ENCODE results near the gene EIF2AK3. TPM values are rescaled to one million over a fixed set of nuclear protein-coding genes. Genes with fewer than 3 reads are reported as not detected.

Gene EIF2AK3
- total and polyA plus RNA-seq, 2 donors (not counting 1 experiment from before 2014, with no cell fraction given) = 40.2 to 57.9 TPM

DNA sequence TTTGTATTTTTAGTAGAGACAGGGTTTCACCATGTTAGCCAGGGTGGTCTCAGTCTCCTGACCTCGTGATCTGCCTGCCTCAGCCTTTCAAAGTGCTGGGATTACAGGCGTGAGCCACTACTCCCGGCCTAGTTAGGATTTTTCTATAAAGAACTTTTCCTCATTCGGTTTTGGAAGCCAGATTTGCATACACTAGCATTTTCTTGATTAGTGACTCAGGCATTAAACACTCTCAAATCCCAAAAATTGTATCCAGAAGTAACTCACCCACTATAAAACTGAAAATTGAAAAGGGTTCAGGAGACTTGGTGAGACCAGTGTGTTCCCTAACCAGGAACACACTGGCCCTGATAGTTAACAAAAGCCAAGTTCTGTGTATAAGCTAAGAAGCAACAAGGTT, 25.2 kb downstream of the EIF2AK3 start:
- Mint-ChIP-seq H3K4me3 (peak overlapping the region; percentile 46), H3K4me1 (peaks cover 79% of the 10 kb centered on the region), H3K9me3 (ENCODE audit: insufficient read depth) (no peaks in the 10 kb centered on the region), H3K27ac (peak overlapping the region; percentile 88), H3K27me3 (no peaks in the 10 kb centered on the region)
- ATAC-seq (ENCODE audit: low read depth) (no peak), DNase-seq (no peak)
- Histone ChIP-seq H2AFZ (ENCODE audit: insufficient read depth, low read depth, low read length, poor library complexity, severe bottlenecking) (no peak overlapping the region), H3K9me3 (ENCODE audit: control extremely low read depth in 1 of 3, control insufficient read depth in 2 of 3, insufficient read depth in 1 of 3, low read length in 2 of 3) (no peaks in the 10 kb centered on the region), H3K27ac (ENCODE audit: low read length in 2 of 2) (peak overlapping the region; percentile 54 to 94), H3K4me2 (replicated peaks; ENCODE audit: low read depth, low read length, poor library complexity, severe bottlenecking) (peak overlapping the region; percentile 25), H3K4me3 (ENCODE audit: control extremely low read depth in 1 of 5, extremely low read depth in 1 of 5, insufficient read depth in 1 of 5, low read depth in 2 of 5, low read length in 4 of 5) (no peak overlapping the region), H3K27me3 (replicated peaks in 1 of 4; ENCODE audit: control extremely low read depth in 1 of 4, control insufficient read depth in 3 of 4, insufficient read depth in 4 of 4, low read length in 3 of 4) (no peaks in the 10 kb centered on the region), H3K36me3 (replicated peaks in 1 of 2; ENCODE audit: control extremely low read depth in 1 of 2, control insufficient read depth in 1 of 2, extremely low read depth in 1 of 2, insufficient read depth in 2 of 2, low read length in 1 of 2) (peaks cover 0 to 1% of the 10 kb centered on the region in 2 experiments), H3K9ac (ENCODE audit: low read length) (no peak overlapping the region), H3K79me2 (ENCODE audit: control insufficient read depth, insufficient read depth, low read length) (peaks cover 87% of the 10 kb centered on the region), H4K20me1 (ENCODE audit: control insufficient read depth, insufficient read depth, low read length, poor library complexity, severe bottlenecking) (no peaks in the 10 kb centered on the region), H3K4me1 (ENCODE audit: control insufficient read depth in 2 of 2, insufficient read depth in 2 of 2, low read length in 2 of 2) (peaks cover 80 to 93% of the 10 kb centered on the region in 2 donors)
- intact Hi-C loops (cut with micrococcal nuclease) = loop anchor here (1.0 kb wide), 1 partner anchor 25 kb away; the partner anchor contains the start of gene EIF2AK3
- ChIA-PET POLR2A (no interaction called here), CTCF (no interaction called here)
- 100% methylated on average over 4 of the region's 4 CpGs for WGBS (ENCODE audit: insufficient coverage)
- TF ChIP-seq, protein P1, sequence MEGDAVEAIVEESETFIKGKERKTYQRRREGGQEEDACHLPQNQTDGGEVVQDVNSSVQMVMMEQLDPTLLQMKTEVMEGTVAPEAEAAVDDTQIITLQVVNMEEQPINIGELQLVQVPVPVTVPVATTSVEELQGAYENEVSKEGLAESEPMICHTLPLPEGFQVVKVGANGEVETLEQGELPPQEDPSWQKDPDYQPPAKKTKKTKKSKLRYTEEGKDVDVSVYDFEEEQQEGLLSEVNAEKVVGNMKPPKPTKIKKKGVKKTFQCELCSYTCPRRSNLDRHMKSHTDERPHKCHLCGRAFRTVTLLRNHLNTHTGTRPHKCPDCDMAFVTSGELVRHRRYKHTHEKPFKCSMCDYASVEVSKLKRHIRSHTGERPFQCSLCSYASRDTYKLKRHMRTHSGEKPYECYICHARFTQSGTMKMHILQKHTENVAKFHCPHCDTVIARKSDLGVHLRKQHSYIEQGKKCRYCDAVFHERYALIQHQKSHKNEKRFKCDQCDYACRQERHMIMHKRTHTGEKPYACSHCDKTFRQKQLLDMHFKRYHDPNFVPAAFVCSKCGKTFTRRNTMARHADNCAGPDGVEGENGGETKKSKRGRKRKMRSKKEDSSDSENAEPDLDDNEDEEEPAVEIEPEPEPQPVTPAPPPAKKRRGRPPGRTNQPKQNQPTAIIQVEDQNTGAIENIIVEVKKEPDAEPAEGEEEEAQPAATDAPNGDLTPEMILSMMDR (IDR thresholded peaks at IDR 0.05) = no peak
- no peak for TF ChIP-seq EZH2 (IDR thresholded peaks at IDR 0.05; ENCODE audit: borderline replicate concordance, insufficient read depth, low read depth, low read length, poor library complexity, severe bottlenecking)

DNA sequence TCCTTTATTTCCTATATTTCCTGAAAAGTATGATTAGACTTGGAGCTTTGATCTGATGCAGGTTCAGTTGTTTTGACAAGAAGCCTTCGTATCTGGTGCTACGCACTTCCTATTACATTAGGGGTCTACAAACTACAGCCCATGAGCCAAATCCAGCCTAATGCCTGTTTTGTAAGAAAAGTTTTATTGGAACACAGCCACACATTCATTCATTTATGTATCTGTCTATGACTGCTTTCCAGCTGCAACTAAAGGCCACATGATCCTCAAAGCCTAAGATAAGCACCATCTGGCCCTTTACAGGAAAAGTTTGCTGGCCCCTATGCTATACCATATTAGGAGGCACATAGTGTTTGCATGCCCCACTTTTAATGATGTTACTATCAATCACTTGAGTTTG, 26.0 kb downstream of the EIF2AK3 start:
- TF ChIP-seq, protein P1 (IDR thresholded peaks at IDR 0.05) = no peak
- TF ChIP-seq EZH2 (IDR thresholded peaks at IDR 0.05; ENCODE audit: borderline replicate concordance, insufficient read depth, low read depth, low read length, poor library complexity, severe bottlenecking) = no peak
- Histone ChIP-seq H3K9ac (ENCODE audit: low read length) (peak overlapping the region; percentile 44), H3K4me3 (ENCODE audit: control extremely low read depth in 1 of 5, extremely low read depth in 1 of 5, insufficient read depth in 1 of 5, low read depth in 2 of 5, low read length in 4 of 5) (no peak overlapping the region), H2AFZ (ENCODE audit: insufficient read depth, low read depth, low read length, poor library complexity, severe bottlenecking) (no peak overlapping the region), H4K20me1 (ENCODE audit: control insufficient read depth, insufficient read depth, low read length, poor library complexity, severe bottlenecking) (no peaks in the 10 kb centered on the region), H3K27ac (ENCODE audit: low read length in 2 of 2) (peak overlapping the region; percentile 94 to 96), H3K4me2 (replicated peaks; ENCODE audit: low read depth, low read length, poor library complexity, severe bottlenecking) (peak overlapping the region; percentile 55), H3K9me3 (ENCODE audit: control extremely low read depth in 1 of 3, control insufficient read depth in 2 of 3, insufficient read depth in 1 of 3, low read length in 2 of 3) (no peaks in the 10 kb centered on the region), H3K27me3 (replicated peaks in 1 of 4; ENCODE audit: control extremely low read depth in 1 of 4, control insufficient read depth in 3 of 4, insufficient read depth in 4 of 4, low read length in 3 of 4) (no peaks in the 10 kb centered on the region), H3K36me3 (replicated peaks in 1 of 2; ENCODE audit: control extremely low read depth in 1 of 2, control insufficient read depth in 1 of 2, extremely low read depth in 1 of 2, insufficient read depth in 2 of 2, low read length in 1 of 2) (peaks cover 0 to 1% of the 10 kb centered on the region in 2 experiments), H3K4me1 (ENCODE audit: control insufficient read depth in 2 of 2, insufficient read depth in 2 of 2, low read length in 2 of 2) (peaks cover 78 to 93% of the 10 kb centered on the region in 2 donors), H3K79me2 (ENCODE audit: control insufficient read depth, insufficient read depth, low read length) (peaks cover 94% of the 10 kb centered on the region)
- DNase-seq (no peak), ATAC-seq (ENCODE audit: low read depth) (no peak)
- Mint-ChIP-seq H3K4me1 (peaks cover 79% of the 10 kb centered on the region), H3K27ac (peak overlapping the region; percentile 90), H3K9me3 (ENCODE audit: insufficient read depth) (no peaks in the 10 kb centered on the region), H3K27me3 (no peaks in the 10 kb centered on the region), H3K4me3 (peak overlapping the region; percentile 71)
- POLR2A ChIA-PET = no interaction called here
- CTCF ChIA-PET = no interaction called here
- no CpG with 5 or more reads among the region's 2 CpGs for WGBS (ENCODE audit: insufficient coverage)
- intact Hi-C loops (cut with micrococcal nuclease) = no loop called here
